Adrenal gland (tissue), 12 donors: ENCODE data around the gene SPDYC. TPM values are rescaled to one million over a fixed set of nuclear protein-coding genes. Genes with fewer than 3 reads are reported as not detected.

Source experiments
- DNase-seq, 7 donors: peaks; one replicate each; pipeline ENCODE4 v3.0.0-alpha.2; 2019 to 2020
- H3K27ac ChIP-seq, 5 donors: fragments of 200-600 bp; sonication (generic) in 4 of 5; 1 replicate in 3 of 5; 2 replicates in 2 of 5; pipeline versions ENCODE4 v1.5.1 to v1.8.0; 2016 to 2020; ENCODE audit warnings: mild to moderate bottlenecking in 1 of 5
- H3K27me3 ChIP-seq: fragments of 200-600 bp; 2 replicates; pipeline ENCODE4 v1.8.0; 2021
- H3K36me3 ChIP-seq, 2 donors: fragments of 200-600 bp; replicated peaks in 1 of 2; 1 replicate in 1 of 2; 2 replicates in 1 of 2; pipeline versions ENCODE4 v1.5.1 to v1.8.0; 2018 to 2022
- H3K4me1 ChIP-seq, 2 donors: fragments of 200-600 bp; replicated peaks in 1 of 2; 1 replicate in 1 of 2; 2 replicates in 1 of 2; pipeline versions ENCODE4 v1.5.1 to v1.8.0; 2018 to 2021
- H3K4me3 ChIP-seq, 4 donors: fragments of 200-600 bp; sonication (generic) in 3 of 4; one replicate each; pipeline ENCODE4 v1.5.1; 2016 to 2018
- H3K9me3 ChIP-seq, 3 donors: fragments of 200-600 bp; sonication (generic) in 1 of 3; replicated peaks in 1 of 3; 1 replicate in 2 of 3; 2 replicates in 1 of 3; pipeline versions ENCODE4 v1.5.1 to v1.8.0; 2016 to 2021
- CTCF ChIP-seq, 6 experiments: fragments of 450-650 bp in 4 of 6; fragments of 200-600 bp in 2 of 6; sonication (generic) in 1 of 6; IDR thresholded peaks; 1 replicate in 5 of 6; 2 replicates in 1 of 6; pipeline versions ENCODE4 v1.5.1 to v1.8.0; 2016 to 2021; ENCODE audit warnings: antibody characterized with exemption in 6 of 6, mild to moderate bottlenecking in 2 of 6, moderate library complexity in 1 of 6
- POLR2A ChIP-seq, 2 donors: fragments of 450-650 bp; IDR thresholded peaks; one replicate each; pipeline ENCODE4 v1.6.1; 2017; ENCODE audit warnings: antibody characterized with exemption in 2 of 2, mild to moderate bottlenecking in 2 of 2, moderate library complexity in 1 of 2
- WGBS, 4 donors: extraction: QIAGEN DNeasy Blood & Tissue Kit in 2 of 4; methylation state at CpG; one replicate each; pipeline versions ENCODE4 v1.1.5 to v1.1.7; 2013 to 2017; 5-methylcytosine and 5-hydroxymethylcytosine counted together
- intact Hi-C, 2 donors: fragments of 100-400 bp; cut with DNase I; formaldehyde crosslinking; loops; one replicate each; pipeline versions ENCODE4 v1.14.1 to v1.15.0; 2022 to 2023
- polyA plus RNA-seq, 3 donors: library from polyadenylated mRNA; stranded (reverse); fragments of 200-250 nt in 2 of 3; fragments of 350-450 nt in 1 of 3; fragmentation: Illumina TruSeq in 1 of 3; extraction: RNeasy Lipid Tissue Mini Kit (QIAGEN cat#74804) in 1 of 3; gene quantifications; one replicate each; pipeline ENCODE4 v1.2.3, GENCODE V29; 2013 to 2014
- total RNA-seq, 9 donors: library from RNA; depleted of rRNA in 4 of 9; stranded (reverse); fragments of >200 nt in 4 of 9; fragments of 120-200 nt in 1 of 9; fragmentation: NEBNext Ultra II Directional in 1 of 9; extraction: Animal tissue kit (Norgen Biotek cat#: 25700) in 1 of 9; gene quantifications; one replicate each; pipeline versions ENCODE4 v1.1.0 to v1.2.4, GENCODE V29; 2013 to 2023
- donor health status: healthy with polysubstance abuse.
- donor health status: Bipolar disorder and iron deficiency.
- donor health status: DM: yes; HTN: yes; CAD: no.
- donor health status: DM: no; HTN: no; CAD: no.
- donor health status: DM: no; HTN: no; CAD: no.
- donor health status: DM: yes; HTN: yes; CAD: no.

SPDYC gene
- total and polyA plus RNA-seq, 12 donors = 0.10 TPM; not detected in 11

GRCh38 chr11:65127473-65128181, 42.4 kb upstream of the SPDYC start:
- 73 to 80% (median 77%) methylated on average over 10 to 12 of the region's 12 CpGs for WGBS, 4 donors
- TF ChIP-seq POLR2A (IDR thresholded peaks at IDR 0.05) (no peak), CTCF (IDR thresholded peaks at IDR 0.05) (no peak)
- H3K36me3 ChIP-seq = peaks cover 0 to 84% of the 10 kb centered on the region in 2 donors

GRCh38 chr11:65128182-65129145, 41.6 kb upstream of the SPDYC start:
- Histone ChIP-seq H3K4me1 (peaks cover 10 to 28% of the 10 kb centered on the region in 2 donors), H3K36me3 (peaks cover 0 to 88% of the 10 kb centered on the region in 2 donors), H3K27me3 (no peaks in the 10 kb centered on the region), H3K9me3 (no peaks in the 10 kb centered on the region), H3K4me3 (no peak overlapping the region), H3K27ac (peak overlapping the region in 1 of 5 donors; percentile 16)
- intact Hi-C loops = no loop called here
- 58 to 66% (median 64%) methylated on average over 5 to 15 of the region's 15 CpGs for WGBS, 4 donors
- DNase-seq = peak; percentile 21 to 57 (median 35)
- TF ChIP-seq POLR2A (IDR thresholded peaks at IDR 0.05) (no peak), CTCF (IDR thresholded peaks at IDR 0.05) (no peak)

More at GRCh38 chr11:65127473-65128181, 42.4 kb upstream of the SPDYC start:
- intact Hi-C loops = no loop called here
- peak in 3 of 7 donors; percentile 7 to 53 (median 12) for DNase-seq
- Histone ChIP-seq H3K4me3 (no peak overlapping the region), H3K4me1 (peaks cover 10 to 28% of the 10 kb centered on the region in 2 donors), H3K27ac (no peak overlapping the region), H3K27me3 (no peaks in the 10 kb centered on the region), H3K9me3 (no peaks in the 10 kb centered on the region)

- TF ChIP-seq CTCF (IDR thresholded peaks at IDR 0.05) = no peak
- no peak for TF ChIP-seq POLR2A (IDR thresholded peaks at IDR 0.05)
- H3K36me3 ChIP-seq = peaks cover 0 to 83% of the 10 kb centered on the region in 2 donors
- no peaks in the 10 kb centered on the region for H3K27me3 ChIP-seq
- peak in 3 of 7 donors; percentile 6 to 53 (median 18) for DNase-seq
- H3K4me1 ChIP-seq = peaks cover 10 to 30% of the 10 kb centered on the region in 2 donors
- WGBS, 4 donors = 82 to 93% (median 89%) methylated on average over 7 to 13 of the region's 13 CpGs
- intact Hi-C loops = no loop called here
- no peak overlapping the region for H3K4me3 ChIP-seq
- H3K27ac ChIP-seq = peak overlapping the region in 1 of 5 donors; percentile 6
- no peaks in the 10 kb centered on the region for H3K9me3 ChIP-seq
Observed at GRCh38 chr11:65129649-65130441, 40.2 kb upstream of the SPDYC start.
